ENCODE measurements around the gene CATSPER4. TPM values are rescaled to one million over a fixed set of nuclear protein-coding genes. Genes with fewer than 3 reads are reported as not detected.

The CATSPER4 gene
- total and polyA plus RNA-seq, 3 donors from 2014 or later: 4.9 to 13.2 (median 8.2) TPM

- no peaks in the 10 kb centered on the region for H3K9me3 ChIP-seq
- intact Hi-C loops (cut with DNase I; ENCODE audit: low total_unique reads): no loop called here
- TF ChIP-seq POLR2A (IDR thresholded peaks at IDR 0.05) (no peak), CTCF (IDR thresholded peaks at IDR 0.05) (no peak)
- no peak overlapping the region for H3K4me3 ChIP-seq
- no peaks in the 10 kb centered on the region for H3K36me3 ChIP-seq (ENCODE audit: low read depth, missing control alignments)
- H3K27me3 ChIP-seq: no peaks in the 10 kb centered on the region
- no peak overlapping the region for H3K27ac ChIP-seq
- no peak for DNase-seq
- peaks cover 5% of the 10 kb centered on the region for H3K4me1 ChIP-seq
- WGBS, 2 donors: 74 to 77% methylated on average over 5 of the region's 5 CpGs
These were observed 10.0 kb downstream of the CATSPER4 start for GRCh38 chr1:26200413-26200812.

GRCh38 chr1:26203642-26204318, 13.4 kb downstream of the CATSPER4 start:
- intact Hi-C loops (cut with DNase I; ENCODE audit: low total_unique reads): no loop called here
- H3K4me3 ChIP-seq: no peak overlapping the region
- no peaks in the 10 kb centered on the region for H3K27me3 ChIP-seq
- H3K36me3 ChIP-seq (ENCODE audit: low read depth, missing control alignments): no peaks in the 10 kb centered on the region
- H3K9me3 ChIP-seq: no peaks in the 10 kb centered on the region
- 80 to 90% methylated on average over 6 to 9 of the region's 9 CpGs for WGBS, 2 donors
- H3K4me1 ChIP-seq: peaks cover 5% of the 10 kb centered on the region
- TF ChIP-seq POLR2A (IDR thresholded peaks at IDR 0.05) (no peak), CTCF (IDR thresholded peaks at IDR 0.05) (no peak)
- DNase-seq: no peak
- no peak overlapping the region for H3K27ac ChIP-seq

- H3K27ac ChIP-seq: no peak overlapping the region
- no peaks in the 10 kb centered on the region for H3K36me3 ChIP-seq (ENCODE audit: low read depth, missing control alignments)
- TF ChIP-seq CTCF (IDR thresholded peaks at IDR 0.05) (no peak), POLR2A (IDR thresholded peaks at IDR 0.05) (no peak)
- no peaks in the 10 kb centered on the region for H3K9me3 ChIP-seq
- H3K27me3 ChIP-seq: no peaks in the 10 kb centered on the region
- no peaks in the 10 kb centered on the region for H3K4me1 ChIP-seq
- intact Hi-C loops (cut with DNase I; ENCODE audit: low total_unique reads): no loop called here
- no peak for DNase-seq
- WGBS, 2 donors: 89 to 91% methylated on average over 5 of the region's 5 CpGs
- no peak overlapping the region for H3K4me3 ChIP-seq
These were observed 19.9 kb downstream of the CATSPER4 start for GRCh38 chr1:26210147-26210870.

- Histone ChIP-seq H3K27me3 (no peaks in the 10 kb centered on the region), H3K27ac (no peak overlapping the region), H3K9me3 (no peaks in the 10 kb centered on the region), H3K4me1 (no peaks in the 10 kb centered on the region), H3K4me3 (no peak overlapping the region), H3K36me3 (ENCODE audit: low read depth, missing control alignments) (no peaks in the 10 kb centered on the region)
- DNase-seq: no peak
- no peak for TF ChIP-seq CTCF (IDR thresholded peaks at IDR 0.05)
- no peak for TF ChIP-seq POLR2A (IDR thresholded peaks at IDR 0.05)
- WGBS, 2 donors: 85 to 93% methylated on average over 5 of the region's 5 CpGs
- intact Hi-C loops (cut with DNase I; ENCODE audit: low total_unique reads): no loop called here
These were observed 22.3 kb downstream of the CATSPER4 start for GRCh38 chr1:26212726-26213125.

Measured in testis (tissue), 3 donors.